Left ventricle myocardium inferior (tissue), 1 donor: ENCODE measurements around the gene GIPC3. TPM values are rescaled to one million over a fixed set of nuclear protein-coding genes. Genes with fewer than 3 reads are reported as not detected.
A peak's percentile ranks its signal among the peaks of the same experiment; 100 is the strongest.

Experiments used
- DNase-seq: peaks from one replicate; pipeline ENCODE4 v3.0.0-alpha.2; 2020
- H3K27ac ChIP-seq: fragments of 200-600 bp; replicated peaks from 2 replicates; pipeline ENCODE4 v1.8.0; 2021
- H3K27me3 ChIP-seq: fragments of 200-600 bp; 2 replicates; pipeline ENCODE4 v1.8.0; 2021; ENCODE audit warnings: low read depth
- H3K36me3 ChIP-seq: fragments of 200-600 bp; 2 replicates; pipeline ENCODE4 v1.8.0; 2021
- H3K4me1 ChIP-seq: fragments of 200-600 bp; 2 replicates; pipeline ENCODE4 v1.8.0; 2021
- H3K4me3 ChIP-seq: fragments of 200-600 bp; 2 replicates; pipeline ENCODE4 v1.8.0; 2021; ENCODE audit warnings: mild to moderate bottlenecking, moderate library complexity
- H3K9me3 ChIP-seq: fragments of 200-600 bp; replicated peaks from 2 replicates; pipeline ENCODE4 v1.8.0; 2021
- CTCF ChIP-seq: fragments of 200-600 bp; IDR thresholded peaks from 2 replicates; pipeline ENCODE4 v1.8.0; 2021; ENCODE audit warnings: antibody characterized with exemption, mild to moderate bottlenecking, borderline replicate concordance
- intact Hi-C: fragments of 100-400 bp; cut with micrococcal nuclease; formaldehyde crosslinking; loops from one replicate; pipeline ENCODE4 v1.11.0; 2022
- total RNA-seq: library from RNA; stranded (reverse); fragmentation: NEBNext Ultra II Directional; extraction: Animal tissue kit (Norgen Biotek cat#: 25700); gene quantifications from one replicate; pipeline ENCODE4 v1.2.1, GENCODE V29; 2021
- donor health status: DM: no; HTN: yes; CAD: no; lungs with severe emphysema.

GIPC3 gene
- total RNA-seq, 1 donor from 2014 or later = 1.6 TPM

DNA sequence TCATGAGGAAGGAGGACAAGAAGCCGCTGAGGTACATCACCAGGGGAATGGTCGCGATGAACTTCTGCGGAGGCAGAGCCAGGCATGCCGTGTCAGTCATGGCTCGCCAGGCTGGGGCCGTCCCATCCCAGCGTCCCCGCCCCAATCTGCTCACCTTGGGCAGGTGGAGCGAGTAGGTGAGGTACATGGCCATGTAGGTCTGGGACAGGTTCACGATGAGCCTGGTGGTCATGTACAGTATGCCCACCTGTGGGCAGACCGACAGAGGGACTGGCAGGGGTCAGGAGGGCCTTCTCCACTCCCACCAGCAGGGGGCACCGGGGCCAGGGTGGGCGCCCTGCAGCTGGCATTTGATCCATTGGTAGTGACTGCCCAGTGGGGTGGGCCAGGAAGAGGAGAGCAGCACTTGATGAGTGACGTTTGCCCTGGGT lies 38.0 kb upstream of the GIPC3 start:
- Histone ChIP-seq H3K4me1 (peaks cover 11% of the 10 kb centered on the region), H3K36me3 (peaks cover 14% of the 10 kb centered on the region), H3K27ac (no peak overlapping the region), H3K9me3 (no peaks in the 10 kb centered on the region), H3K4me3 (no peak overlapping the region), H3K27me3 (no peaks in the 10 kb centered on the region)
- intact Hi-C loops = no loop called here
- TF ChIP-seq CTCF = peak; percentile 57
- no peak for DNase-seq

GRCh38 chr19:3547767-3548282 lies 37.5 kb upstream of the GIPC3 start:
- H3K36me3 ChIP-seq = peaks cover 14% of the 10 kb centered on the region
- H3K27me3 ChIP-seq = no peaks in the 10 kb centered on the region
- peaks cover 15% of the 10 kb centered on the region for H3K4me1 ChIP-seq
- no peaks in the 10 kb centered on the region for H3K9me3 ChIP-seq
- DNase-seq = no peak
- no peak for TF ChIP-seq CTCF
- no peak overlapping the region for H3K27ac ChIP-seq
- intact Hi-C loops = no loop called here
- H3K4me3 ChIP-seq = no peak overlapping the region

GRCh38 chr19:3548606-3549005 lies 36.7 kb upstream of the GIPC3 start:
- no peak for TF ChIP-seq CTCF
- H3K27me3 ChIP-seq = no peaks in the 10 kb centered on the region
- H3K36me3 ChIP-seq = peaks cover 14% of the 10 kb centered on the region
- no peaks in the 10 kb centered on the region for H3K9me3 ChIP-seq
- H3K27ac ChIP-seq = no peak overlapping the region
- no peak overlapping the region for H3K4me3 ChIP-seq
- DNase-seq = no peak
- intact Hi-C loops = no loop called here
- peaks cover 15% of the 10 kb centered on the region for H3K4me1 ChIP-seq

GRCh38 chr19:3549816-3550215 lies 35.5 kb upstream of the GIPC3 start:
- Histone ChIP-seq H3K9me3 (no peaks in the 10 kb centered on the region), H3K27me3 (no peaks in the 10 kb centered on the region), H3K36me3 (peaks cover 11% of the 10 kb centered on the region), H3K27ac (no peak overlapping the region), H3K4me1 (peaks cover 23% of the 10 kb centered on the region), H3K4me3 (no peak overlapping the region)
- TF ChIP-seq CTCF = no peak
- DNase-seq = no peak
- intact Hi-C loops = no loop called here

DNA sequence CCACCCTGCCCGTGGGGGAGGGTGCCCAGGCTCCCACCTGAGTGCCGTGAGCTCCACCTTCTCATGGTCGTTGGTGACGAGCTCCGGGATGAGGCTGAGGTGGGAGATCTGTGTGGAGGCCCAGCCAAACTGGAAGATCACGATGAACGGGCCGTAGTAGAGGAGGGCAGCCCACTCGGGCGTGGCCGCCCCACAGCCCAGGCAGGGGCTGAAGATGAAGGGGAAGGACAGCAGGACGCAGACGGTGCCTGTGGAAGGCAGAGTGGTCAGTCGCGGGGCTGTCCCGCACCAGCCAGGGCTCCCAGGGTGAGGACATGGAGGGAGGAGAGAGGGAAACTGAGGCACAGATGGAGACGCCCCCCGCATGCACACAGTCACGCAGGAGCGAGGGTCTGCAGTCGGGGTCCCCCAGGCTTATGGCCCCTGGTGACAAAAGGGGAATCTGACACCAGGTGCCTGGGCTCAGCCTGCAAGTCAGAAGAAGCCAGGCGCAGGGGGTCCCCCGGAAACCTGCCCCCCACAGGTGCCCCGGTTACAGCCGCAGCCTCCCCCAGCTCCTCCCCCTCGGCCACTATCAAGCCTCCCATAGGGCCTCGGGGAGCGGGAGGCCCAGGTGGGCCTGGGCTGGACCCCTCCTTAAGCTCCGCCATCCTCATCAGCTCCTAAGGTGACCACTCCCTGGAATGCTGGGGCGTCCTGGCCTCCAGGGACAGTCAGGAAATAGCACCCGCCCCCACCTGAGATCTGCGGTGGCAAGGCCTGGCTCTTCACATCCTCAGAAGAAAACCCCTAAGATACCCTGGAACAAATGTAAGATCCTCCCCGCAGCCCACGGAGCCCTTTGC lies 34.1 kb upstream of the GIPC3 start:
- Histone ChIP-seq H3K4me3 (no peak overlapping the region), H3K27ac (no peak overlapping the region), H3K27me3 (no peaks in the 10 kb centered on the region), H3K4me1 (peaks cover 37% of the 10 kb centered on the region), H3K36me3 (peaks cover 9% of the 10 kb centered on the region), H3K9me3 (no peaks in the 10 kb centered on the region)
- intact Hi-C loops = no loop called here
- DNase-seq = no peak
- TF ChIP-seq CTCF = no peak
